K562 (cell line): ENCODE measurements around the gene BMP6. TPM values are rescaled to one million over a fixed set of nuclear protein-coding genes. Genes with fewer than 3 reads are reported as not detected.

ENCODE experiments used
- HDAC8 ChIP-seq: fragments of 450-650 bp; IDR thresholded peaks from 2 replicates; pipeline ENCODE4 v1.6.1; 2016; ENCODE audit warnings: mild to moderate bottlenecking, missing genetic modification characterization, moderate library complexity, missing compliant biosample characterization
- MAFK ChIP-seq: IDR thresholded peaks from 2 replicates; pipeline ENCODE4 v1.6.1; 2011; ENCODE audit warnings: low read length, improper control_type of control experiment
- MEIS2 ChIP-seq: fragments of 450-650 bp; IDR thresholded peaks from 2 replicates; pipeline ENCODE4 v1.6.1; 2014; ENCODE audit warnings: mild to moderate bottlenecking; ENCODE audit not compliant: partially characterized antibody
- PTTG1 ChIP-seq: fragments of 450-650 bp; IDR thresholded peaks from 2 replicates; pipeline ENCODE4 v1.6.1; 2016; ENCODE audit warnings: low read depth, mild to moderate bottlenecking, missing genetic modification characterization, missing compliant biosample characterization
- RAD21 ChIP-seq, 2 experiments: fragments of 250-450 bp in 1 of 2; fragments of 450-650 bp in 1 of 2; sonication (Bioruptor Pico) in 1 of 2; formaldehyde crosslinking in 1 of 2; IDR thresholded peaks in 1 of 2; conservative IDR thresholded peaks in 1 of 2; 2 replicates each; pipeline versions ENCODE4 v1.4.0 to v1.8.0; 2020 to 2022; ENCODE audit warnings: mild to moderate bottlenecking in 2 of 2, moderate library complexity in 1 of 2
- RCOR1 ChIP-seq, 2 experiments: IDR thresholded peaks; 2 replicates each; pipeline ENCODE4 v1.6.1; 2012; ENCODE audit warnings: low read depth in 2 of 2, low read length in 2 of 2, borderline replicate concordance in 1 of 2, improper control_type of control experiment in 1 of 2
- SAFB ChIP-seq: fragments of 200-400 bp; formaldehyde crosslinking; IDR thresholded peaks from 2 replicates; pipeline ENCODE4 v1.6.1; 2017; ENCODE audit warnings: low read depth, low read length, borderline replicate concordance
- ZFP30 ChIP-seq: fragments of 250-450 bp; sonication (Bioruptor Pico); IDR thresholded peaks from 2 replicates; pipeline ENCODE4 v1.8.0; 2022; ENCODE audit warnings: moderate library complexity, mild to moderate bottlenecking, inconsistent platforms, borderline replicate concordance
- polyA plus RNA-seq, 8 experiments: library from polyadenylated mRNA; depleted of rRNA in 4 of 8; stranded (reverse) in 5 of 8; unstranded in 3 of 8; fragments of >200 nt; fragmentation: Nextera tagmentation in 2 of 8; fragmentation: Illumina TruSeq in 1 of 8; extraction: Ambion mirVana in 2 of 8; extraction: Trizol in 1 of 8; gene quantifications; 2 replicates each; pipeline versions ENCODE4 v1.2.1 to v1.2.3, GENCODE V29; 2011 to 2014; ENCODE audit warnings: inconsistent platforms in 1 of 8, missing spikeins in 1 of 8
- total RNA-seq, 7 experiments: library from RNA; depleted of rRNA in 6 of 7; stranded (reverse); fragments of >200 nt in 6 of 7; fragmentation: Illumina TruSeq in 2 of 7; extraction: Trizol in 2 of 7; gene quantifications; 2 replicates each; pipeline versions ENCODE4 v1.2.1 to v1.2.3, GENCODE V29; 2011 to 2021; ENCODE audit warnings: low replicate concordance in 1 of 7
- TF ChIP-seq, protein P1 (sequence below): fragments of 250-450 bp; sonication (Bioruptor Pico); IDR thresholded peaks from 2 replicates; pipeline ENCODE4 v1.5.0; 2021
- TF ChIP-seq, protein P2 (sequence below): fragments of 450-650 bp; IDR thresholded peaks from 2 replicates; pipeline ENCODE4 v1.6.1; 2016
- TF ChIP-seq, protein P3 (sequence below): sonication (generic); formaldehyde crosslinking; IDR thresholded peaks from 2 replicates; pipeline ENCODE4 v1.8.0; 2023; ENCODE audit warnings: mild to moderate bottlenecking, missing genetic modification reagents

The BMP6 gene
- total and polyA plus RNA-seq, 9 of the 15 experiments (the other 6 are each of a cell fraction or from before 2014, with no cell fraction given) = 0.01 to 0.13 (median 0.06) TPM; not detected in 3

DNA sequence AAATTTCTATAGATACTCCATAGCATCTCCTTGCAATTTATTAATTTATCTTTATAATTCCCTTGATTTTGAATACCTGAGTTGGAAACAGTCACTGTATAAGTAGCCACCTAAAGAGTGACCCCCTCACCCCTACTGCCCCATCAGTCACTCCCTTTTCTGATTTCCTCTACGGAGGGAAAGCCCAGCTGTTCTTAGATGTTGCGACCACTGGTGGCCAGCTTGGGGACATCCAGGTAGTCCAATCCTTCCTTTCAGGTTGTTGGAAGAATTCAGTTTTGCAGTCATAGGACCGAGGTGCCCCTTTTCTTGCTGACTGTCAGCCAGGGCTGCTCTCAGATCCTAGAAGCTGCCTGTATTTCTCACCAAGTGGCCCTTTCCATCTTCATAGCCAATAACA is 87.8 kb downstream of the BMP6 start (continued):
- peak; percentile 44 for TF ChIP-seq MEIS2
- TF ChIP-seq PTTG1 (tag) = no peak
- TF ChIP-seq, protein P1, sequence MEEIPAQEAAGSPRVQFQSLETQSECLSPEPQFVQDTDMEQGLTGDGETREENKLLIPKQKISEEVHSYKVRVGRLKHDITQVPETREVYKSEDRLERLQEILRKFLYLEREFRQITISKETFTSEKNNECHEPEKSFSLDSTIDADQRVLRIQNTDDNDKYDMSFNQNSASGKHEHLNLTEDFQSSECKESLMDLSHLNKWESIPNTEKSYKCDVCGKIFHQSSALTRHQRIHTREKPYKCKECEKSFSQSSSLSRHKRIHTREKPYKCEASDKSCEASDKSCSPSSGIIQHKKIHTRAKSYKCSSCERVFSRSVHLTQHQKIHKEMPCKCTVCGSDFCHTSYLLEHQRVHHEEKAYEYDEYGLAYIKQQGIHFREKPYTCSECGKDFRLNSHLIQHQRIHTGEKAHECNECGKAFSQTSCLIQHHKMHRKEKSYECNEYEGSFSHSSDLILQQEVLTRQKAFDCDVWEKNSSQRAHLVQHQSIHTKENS = no peak
- no peak for TF ChIP-seq HDAC8 (tag)
- TF ChIP-seq ZFP30 = no peak
- no peak for TF ChIP-seq MAFK
- TF ChIP-seq, protein P2, sequence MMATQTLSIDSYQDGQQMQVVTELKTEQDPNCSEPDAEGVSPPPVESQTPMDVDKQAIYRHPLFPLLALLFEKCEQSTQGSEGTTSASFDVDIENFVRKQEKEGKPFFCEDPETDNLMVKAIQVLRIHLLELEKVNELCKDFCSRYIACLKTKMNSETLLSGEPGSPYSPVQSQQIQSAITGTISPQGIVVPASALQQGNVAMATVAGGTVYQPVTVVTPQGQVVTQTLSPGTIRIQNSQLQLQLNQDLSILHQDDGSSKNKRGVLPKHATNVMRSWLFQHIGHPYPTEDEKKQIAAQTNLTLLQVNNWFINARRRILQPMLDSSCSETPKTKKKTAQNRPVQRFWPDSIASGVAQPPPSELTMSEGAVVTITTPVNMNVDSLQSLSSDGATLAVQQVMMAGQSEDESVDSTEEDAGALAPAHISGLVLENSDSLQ = peak; percentile 63
- no peak for TF ChIP-seq SAFB
- TF ChIP-seq, protein P3, sequence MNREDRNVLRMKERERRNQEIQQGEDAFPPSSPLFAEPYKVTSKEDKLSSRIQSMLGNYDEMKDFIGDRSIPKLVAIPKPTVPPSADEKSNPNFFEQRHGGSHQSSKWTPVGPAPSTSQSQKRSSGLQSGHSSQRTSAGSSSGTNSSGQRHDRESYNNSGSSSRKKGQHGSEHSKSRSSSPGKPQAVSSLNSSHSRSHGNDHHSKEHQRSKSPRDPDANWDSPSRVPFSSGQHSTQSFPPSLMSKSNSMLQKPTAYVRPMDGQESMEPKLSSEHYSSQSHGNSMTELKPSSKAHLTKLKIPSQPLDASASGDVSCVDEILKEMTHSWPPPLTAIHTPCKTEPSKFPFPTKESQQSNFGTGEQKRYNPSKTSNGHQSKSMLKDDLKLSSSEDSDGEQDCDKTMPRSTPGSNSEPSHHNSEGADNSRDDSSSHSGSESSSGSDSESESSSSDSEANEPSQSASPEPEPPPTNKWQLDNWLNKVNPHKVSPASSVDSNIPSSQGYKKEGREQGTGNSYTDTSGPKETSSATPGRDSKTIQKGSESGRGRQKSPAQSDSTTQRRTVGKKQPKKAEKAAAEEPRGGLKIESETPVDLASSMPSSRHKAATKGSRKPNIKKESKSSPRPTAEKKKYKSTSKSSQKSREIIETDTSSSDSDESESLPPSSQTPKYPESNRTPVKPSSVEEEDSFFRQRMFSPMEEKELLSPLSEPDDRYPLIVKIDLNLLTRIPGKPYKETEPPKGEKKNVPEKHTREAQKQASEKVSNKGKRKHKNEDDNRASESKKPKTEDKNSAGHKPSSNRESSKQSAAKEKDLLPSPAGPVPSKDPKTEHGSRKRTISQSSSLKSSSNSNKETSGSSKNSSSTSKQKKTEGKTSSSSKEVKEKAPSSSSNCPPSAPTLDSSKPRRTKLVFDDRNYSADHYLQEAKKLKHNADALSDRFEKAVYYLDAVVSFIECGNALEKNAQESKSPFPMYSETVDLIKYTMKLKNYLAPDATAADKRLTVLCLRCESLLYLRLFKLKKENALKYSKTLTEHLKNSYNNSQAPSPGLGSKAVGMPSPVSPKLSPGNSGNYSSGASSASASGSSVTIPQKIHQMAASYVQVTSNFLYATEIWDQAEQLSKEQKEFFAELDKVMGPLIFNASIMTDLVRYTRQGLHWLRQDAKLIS = no peak
- TF ChIP-seq RCOR1 (IDR thresholded peaks at IDR 0.05; ENCODE audit: borderline replicate concordance in 1 of 2, low read depth in 2 of 2, low read length in 2 of 2) = peak in 1 of 2 experiments; percentile 19; a peak in 1 of 4 replicates
- peak; percentile 36 to 71 for TF ChIP-seq RAD21 (CRISPR knock-in tag; conservative IDR thresholded peaks at IDR 0.05 in 1 of 2, IDR thresholded peaks at IDR 0.05 in 1 of 2)
